Liver (tissue), 3 donors: ENCODE data around the gene CD247.

Source experiments
- ATF3 ChIP-seq: IDR thresholded peaks from 2 replicates; pipeline ENCODE4 v1.6.1; 2016; ENCODE audit warnings: antibody characterized with exemption
- EGR1 ChIP-seq, 2 donors: IDR thresholded peaks; 2 replicates each; pipeline ENCODE4 v1.6.1; 2016 to 2018; ENCODE audit warnings: antibody characterized with exemption in 2 of 2, low read depth in 2 of 2
- GABPA ChIP-seq, 2 donors: IDR thresholded peaks in 1 of 2; conservative IDR thresholded peaks in 1 of 2; 2 replicates each; pipeline ENCODE4 v1.6.1; 2016; ENCODE audit warnings: antibody characterized with exemption in 2 of 2, mild to moderate bottlenecking in 1 of 2, moderate library complexity in 1 of 2
- MAX ChIP-seq: IDR thresholded peaks from 2 replicates; pipeline ENCODE4 v1.6.1; 2016; ENCODE audit warnings: antibody characterized with exemption
- RAD21 ChIP-seq, 2 donors: IDR thresholded peaks; 2 replicates each; pipeline ENCODE4 v1.6.1; 2016; ENCODE audit warnings: antibody characterized with exemption in 2 of 2, mild to moderate bottlenecking in 2 of 2
- RXRA ChIP-seq, 2 donors: IDR thresholded peaks; 2 replicates each; pipeline ENCODE4 v1.6.1; 2017 to 2018; ENCODE audit warnings: antibody characterized with exemption in 2 of 2, mild to moderate bottlenecking in 1 of 2
- SP1 ChIP-seq: IDR thresholded peaks from 2 replicates; pipeline ENCODE4 v1.6.1; 2018; ENCODE audit warnings: antibody characterized with exemption, mild to moderate bottlenecking
- TAF1 ChIP-seq: conservative IDR thresholded peaks from 2 replicates; pipeline ENCODE4 v1.6.1; 2016; ENCODE audit warnings: antibody characterized with exemption, mild to moderate bottlenecking
- YY1 ChIP-seq: IDR thresholded peaks from 2 replicates; pipeline ENCODE4 v1.6.1; 2016; ENCODE audit warnings: antibody characterized with exemption, mild to moderate bottlenecking
- TF ChIP-seq, protein P1 (sequence below): fragments of 150-350 bp; IDR thresholded peaks from 2 replicates; pipeline ENCODE4 v1.5.1; 2017; ENCODE audit warnings: improper control_type of control experiment, low read depth, low read length; ENCODE audit not compliant: missing input control
- TF ChIP-seq, protein P2 (sequence below): IDR thresholded peaks from 2 replicates; pipeline ENCODE4 v1.6.1; 2016; ENCODE audit warnings: antibody characterized with exemption, mild to moderate bottlenecking
- TF ChIP-seq, protein P3 (sequence below): IDR thresholded peaks from 2 replicates; pipeline ENCODE4 v1.6.1; 2016; ENCODE audit warnings: antibody characterized with exemption
- donor health status: healthy.
- donor health status: healthy.

GRCh38 chr1:167488786-167489185 is 29.5 kb downstream of the CD247 start:
- TF ChIP-seq YY1 (no peak), EGR1 (IDR thresholded peaks at IDR 0.05; ENCODE audit: low read depth in 2 of 2) (no peak), RAD21 (IDR thresholded peaks at IDR 0.05) (no peak), ATF3 (no peak), RXRA (IDR thresholded peaks at IDR 0.05) (no peak), SP1 (no peak), MAX (no peak), GABPA (IDR thresholded peaks at IDR 0.05 in 1 of 2, conservative IDR thresholded peaks at IDR 0.05 in 1 of 2) (no peak), TAF1 (no peak)
- TF ChIP-seq, protein P1, sequence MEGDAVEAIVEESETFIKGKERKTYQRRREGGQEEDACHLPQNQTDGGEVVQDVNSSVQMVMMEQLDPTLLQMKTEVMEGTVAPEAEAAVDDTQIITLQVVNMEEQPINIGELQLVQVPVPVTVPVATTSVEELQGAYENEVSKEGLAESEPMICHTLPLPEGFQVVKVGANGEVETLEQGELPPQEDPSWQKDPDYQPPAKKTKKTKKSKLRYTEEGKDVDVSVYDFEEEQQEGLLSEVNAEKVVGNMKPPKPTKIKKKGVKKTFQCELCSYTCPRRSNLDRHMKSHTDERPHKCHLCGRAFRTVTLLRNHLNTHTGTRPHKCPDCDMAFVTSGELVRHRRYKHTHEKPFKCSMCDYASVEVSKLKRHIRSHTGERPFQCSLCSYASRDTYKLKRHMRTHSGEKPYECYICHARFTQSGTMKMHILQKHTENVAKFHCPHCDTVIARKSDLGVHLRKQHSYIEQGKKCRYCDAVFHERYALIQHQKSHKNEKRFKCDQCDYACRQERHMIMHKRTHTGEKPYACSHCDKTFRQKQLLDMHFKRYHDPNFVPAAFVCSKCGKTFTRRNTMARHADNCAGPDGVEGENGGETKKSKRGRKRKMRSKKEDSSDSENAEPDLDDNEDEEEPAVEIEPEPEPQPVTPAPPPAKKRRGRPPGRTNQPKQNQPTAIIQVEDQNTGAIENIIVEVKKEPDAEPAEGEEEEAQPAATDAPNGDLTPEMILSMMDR, result no peak
- TF ChIP-seq, protein P2, sequence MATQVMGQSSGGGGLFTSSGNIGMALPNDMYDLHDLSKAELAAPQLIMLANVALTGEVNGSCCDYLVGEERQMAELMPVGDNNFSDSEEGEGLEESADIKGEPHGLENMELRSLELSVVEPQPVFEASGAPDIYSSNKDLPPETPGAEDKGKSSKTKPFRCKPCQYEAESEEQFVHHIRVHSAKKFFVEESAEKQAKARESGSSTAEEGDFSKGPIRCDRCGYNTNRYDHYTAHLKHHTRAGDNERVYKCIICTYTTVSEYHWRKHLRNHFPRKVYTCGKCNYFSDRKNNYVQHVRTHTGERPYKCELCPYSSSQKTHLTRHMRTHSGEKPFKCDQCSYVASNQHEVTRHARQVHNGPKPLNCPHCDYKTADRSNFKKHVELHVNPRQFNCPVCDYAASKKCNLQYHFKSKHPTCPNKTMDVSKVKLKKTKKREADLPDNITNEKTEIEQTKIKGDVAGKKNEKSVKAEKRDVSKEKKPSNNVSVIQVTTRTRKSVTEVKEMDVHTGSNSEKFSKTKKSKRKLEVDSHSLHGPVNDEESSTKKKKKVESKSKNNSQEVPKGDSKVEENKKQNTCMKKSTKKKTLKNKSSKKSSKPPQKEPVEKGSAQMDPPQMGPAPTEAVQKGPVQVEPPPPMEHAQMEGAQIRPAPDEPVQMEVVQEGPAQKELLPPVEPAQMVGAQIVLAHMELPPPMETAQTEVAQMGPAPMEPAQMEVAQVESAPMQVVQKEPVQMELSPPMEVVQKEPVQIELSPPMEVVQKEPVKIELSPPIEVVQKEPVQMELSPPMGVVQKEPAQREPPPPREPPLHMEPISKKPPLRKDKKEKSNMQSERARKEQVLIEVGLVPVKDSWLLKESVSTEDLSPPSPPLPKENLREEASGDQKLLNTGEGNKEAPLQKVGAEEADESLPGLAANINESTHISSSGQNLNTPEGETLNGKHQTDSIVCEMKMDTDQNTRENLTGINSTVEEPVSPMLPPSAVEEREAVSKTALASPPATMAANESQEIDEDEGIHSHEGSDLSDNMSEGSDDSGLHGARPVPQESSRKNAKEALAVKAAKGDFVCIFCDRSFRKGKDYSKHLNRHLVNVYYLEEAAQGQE, result no peak
- TF ChIP-seq, protein P3, sequence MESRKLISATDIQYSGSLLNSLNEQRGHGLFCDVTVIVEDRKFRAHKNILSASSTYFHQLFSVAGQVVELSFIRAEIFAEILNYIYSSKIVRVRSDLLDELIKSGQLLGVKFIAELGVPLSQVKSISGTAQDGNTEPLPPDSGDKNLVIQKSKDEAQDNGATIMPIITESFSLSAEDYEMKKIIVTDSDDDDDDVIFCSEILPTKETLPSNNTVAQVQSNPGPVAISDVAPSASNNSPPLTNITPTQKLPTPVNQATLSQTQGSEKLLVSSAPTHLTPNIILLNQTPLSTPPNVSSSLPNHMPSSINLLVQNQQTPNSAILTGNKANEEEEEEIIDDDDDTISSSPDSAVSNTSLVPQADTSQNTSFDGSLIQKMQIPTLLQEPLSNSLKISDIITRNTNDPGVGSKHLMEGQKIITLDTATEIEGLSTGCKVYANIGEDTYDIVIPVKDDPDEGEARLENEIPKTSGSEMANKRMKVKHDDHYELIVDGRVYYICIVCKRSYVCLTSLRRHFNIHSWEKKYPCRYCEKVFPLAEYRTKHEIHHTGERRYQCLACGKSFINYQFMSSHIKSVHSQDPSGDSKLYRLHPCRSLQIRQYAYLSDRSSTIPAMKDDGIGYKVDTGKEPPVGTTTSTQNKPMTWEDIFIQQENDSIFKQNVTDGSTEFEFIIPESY, result no peak
